ENCODE results near the gene RADIL.
"Not testable (repeated sequence)": the region's sequence is repeated elsewhere in the genome, so short reads cannot be mapped to it uniquely, and the experiment has no call there.

RADIL gene

DNA sequence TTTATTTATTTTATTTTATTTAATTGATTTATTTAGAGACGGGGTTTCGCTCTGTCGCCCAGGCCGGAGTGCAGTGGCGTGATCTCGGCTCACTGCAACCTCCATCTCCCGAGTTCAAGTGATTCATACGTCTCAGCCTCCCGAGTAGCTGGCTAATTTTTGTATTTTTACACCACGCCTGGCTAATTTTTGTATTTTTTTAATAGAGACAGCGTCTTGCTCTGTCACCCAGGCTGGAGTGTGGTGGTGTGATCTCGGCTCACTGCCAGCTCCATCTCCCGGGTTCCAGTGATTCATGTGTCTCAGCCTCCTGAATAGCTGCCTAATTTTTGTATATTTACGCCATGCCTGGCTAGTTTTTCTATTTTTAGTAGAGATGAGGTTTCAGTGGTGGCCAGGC lies 73.8 kb downstream of the RADIL start:
- DNase-seq (ENCODE audit: low read depth in 2 of 3, low spot score in 1 of 3): no peak

GRCh38 chr7:4809091-4809591 lies 74.4 kb downstream of the RADIL start:
- DNase-seq (ENCODE audit: low read depth in 2 of 3, low spot score in 1 of 3): no peak

DNA sequence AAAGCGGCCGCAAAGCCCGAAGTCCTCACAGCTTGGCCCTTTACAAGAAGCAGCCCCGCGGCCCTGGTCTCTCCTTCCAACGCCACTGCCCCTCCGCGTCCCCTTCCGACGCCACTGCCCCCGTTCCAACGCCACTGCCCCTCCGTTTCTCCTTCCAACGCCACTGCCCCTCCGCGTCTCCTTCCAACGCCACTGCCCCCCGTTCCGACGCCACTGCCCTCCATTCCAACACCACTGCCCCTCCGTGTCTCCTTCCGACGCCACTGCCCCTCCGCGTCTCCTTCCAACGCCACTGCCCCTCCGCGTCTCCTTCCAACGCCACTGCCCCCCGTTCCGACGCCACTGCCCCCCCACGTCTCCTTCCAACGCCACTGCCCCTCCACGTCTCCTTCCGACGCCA lies 75.0 kb downstream of the RADIL start:
- DNase-seq (ENCODE audit: low read depth in 2 of 3, low spot score in 1 of 3): no peak

GRCh38 chr7:4808026-4808425 lies 75.5 kb downstream of the RADIL start:
- no peak for DNase-seq (ENCODE audit: low read depth in 2 of 3, low spot score in 1 of 3)

- DNase-seq (ENCODE audit: low read depth in 2 of 3, low spot score in 1 of 3): no peak
These were observed 75.9 kb downstream of the RADIL start for GRCh38 chr7:4807598-4808016.

DNA sequence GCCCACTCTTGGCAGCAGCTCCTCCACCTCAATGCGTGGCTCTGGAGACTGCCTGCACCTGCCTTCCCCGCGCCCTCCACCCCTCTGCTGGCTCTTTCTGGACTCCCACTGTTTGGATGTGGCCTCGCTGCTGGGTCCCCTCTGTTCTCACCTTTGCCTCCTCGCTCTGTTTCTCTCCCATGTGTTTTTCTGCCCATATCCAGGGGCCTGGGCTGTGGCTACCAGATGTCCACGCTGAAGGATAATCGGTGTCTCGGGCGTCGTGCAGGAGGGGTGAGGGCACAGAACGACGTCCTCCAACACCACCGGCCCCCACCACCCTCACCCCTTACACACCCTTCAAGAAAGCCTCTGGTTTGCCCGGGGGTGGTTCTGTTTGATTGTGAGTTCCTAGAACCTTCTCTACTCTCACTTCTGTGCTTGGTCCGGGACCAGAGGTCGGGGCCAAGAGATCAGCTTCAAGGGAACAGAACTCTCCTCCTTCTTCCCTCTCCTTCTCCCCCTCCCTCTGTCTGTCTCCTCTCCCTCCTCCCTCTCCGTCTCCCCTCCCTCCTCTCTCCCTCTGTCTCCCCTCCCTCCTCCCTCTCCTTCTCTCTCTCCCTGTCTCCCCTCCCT lies 76.4 kb downstream of the RADIL start:
- DNase-seq (ENCODE audit: low read depth in 2 of 3, low spot score in 1 of 3): no peak

- no peak for DNase-seq (ENCODE audit: low read depth in 2 of 3, low spot score in 1 of 3)
These were observed 77.6 kb downstream of the RADIL start for GRCh38 chr7:4805984-4806300.

- no peak for DNase-seq (ENCODE audit: low read depth in 2 of 3, low spot score in 1 of 3)
These were observed 78.2 kb downstream of the RADIL start for GRCh38 chr7:4805110-4805983.

DNA sequence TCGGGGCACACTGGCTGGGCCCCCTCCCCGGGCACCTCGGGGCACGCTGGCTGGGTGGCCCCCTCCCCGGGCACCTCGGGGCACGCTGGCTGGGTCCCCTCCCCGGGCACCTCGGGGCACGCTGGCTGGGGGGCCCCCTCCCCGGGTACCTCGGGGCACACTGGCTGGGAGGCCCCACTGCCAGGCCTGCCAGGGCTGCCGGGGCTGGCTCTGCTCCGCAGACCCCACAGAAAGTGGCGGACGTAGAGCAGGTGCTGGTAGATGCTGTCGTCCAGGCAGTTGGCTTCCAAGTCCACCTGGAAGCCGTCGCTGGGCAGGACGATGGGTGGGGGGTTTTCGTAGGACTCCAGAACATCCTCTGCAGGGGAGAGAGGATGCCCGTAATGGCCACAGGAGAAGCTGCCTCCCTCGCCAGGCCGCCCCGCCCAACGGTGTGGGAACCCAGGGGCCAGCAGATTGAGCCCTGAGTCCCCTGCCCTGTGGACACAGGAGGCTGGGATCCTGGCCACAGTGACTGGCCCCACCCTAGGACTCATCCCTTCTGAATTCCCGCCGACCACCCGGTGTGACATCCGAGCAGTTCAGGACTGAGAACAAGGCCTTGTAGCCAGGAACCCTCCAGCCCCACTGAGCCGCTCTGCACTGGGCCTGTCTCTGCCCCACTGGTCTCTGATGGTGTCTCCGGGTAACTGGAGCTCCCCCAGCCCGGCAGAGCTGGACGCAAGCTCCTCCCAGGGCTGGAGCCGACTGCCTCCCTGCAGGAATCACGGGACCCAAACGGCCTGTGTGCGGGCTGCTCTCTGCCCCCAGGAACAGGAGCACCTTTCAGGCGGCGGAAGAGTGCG lies 79.9 kb downstream of the RADIL start:
- DNase-seq (ENCODE audit: low read depth in 2 of 3, low spot score in 1 of 3): no peak

GRCh38 chr7:4802577-4802976 lies 80.9 kb downstream of the RADIL start:
- not testable (repeated sequence) for DNase-seq (ENCODE audit: low read depth in 2 of 3, low spot score in 1 of 3)

DNA sequence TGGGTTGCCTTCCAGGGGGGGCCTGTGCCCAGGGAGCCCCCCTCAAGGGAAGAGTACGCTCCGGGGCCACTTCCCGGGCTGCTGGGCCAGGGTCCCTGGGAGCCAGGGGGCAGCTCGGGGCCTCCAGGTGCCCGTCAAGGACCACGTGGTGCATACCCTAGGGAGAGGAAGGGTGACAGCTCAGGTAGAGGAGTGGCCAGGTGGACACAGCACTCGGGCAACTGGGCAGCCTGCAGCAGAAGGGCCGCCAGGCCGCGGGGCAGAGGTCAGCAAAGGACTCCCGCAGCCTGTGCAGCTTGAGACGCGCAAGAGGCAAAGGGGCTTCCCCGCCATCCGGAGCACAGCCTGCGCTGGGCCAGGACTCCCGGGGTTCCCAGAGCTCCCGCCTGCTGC lies 81.7 kb downstream of the RADIL start:
- DNase-seq (ENCODE audit: low read depth in 2 of 3, low spot score in 1 of 3): no peak

DNA sequence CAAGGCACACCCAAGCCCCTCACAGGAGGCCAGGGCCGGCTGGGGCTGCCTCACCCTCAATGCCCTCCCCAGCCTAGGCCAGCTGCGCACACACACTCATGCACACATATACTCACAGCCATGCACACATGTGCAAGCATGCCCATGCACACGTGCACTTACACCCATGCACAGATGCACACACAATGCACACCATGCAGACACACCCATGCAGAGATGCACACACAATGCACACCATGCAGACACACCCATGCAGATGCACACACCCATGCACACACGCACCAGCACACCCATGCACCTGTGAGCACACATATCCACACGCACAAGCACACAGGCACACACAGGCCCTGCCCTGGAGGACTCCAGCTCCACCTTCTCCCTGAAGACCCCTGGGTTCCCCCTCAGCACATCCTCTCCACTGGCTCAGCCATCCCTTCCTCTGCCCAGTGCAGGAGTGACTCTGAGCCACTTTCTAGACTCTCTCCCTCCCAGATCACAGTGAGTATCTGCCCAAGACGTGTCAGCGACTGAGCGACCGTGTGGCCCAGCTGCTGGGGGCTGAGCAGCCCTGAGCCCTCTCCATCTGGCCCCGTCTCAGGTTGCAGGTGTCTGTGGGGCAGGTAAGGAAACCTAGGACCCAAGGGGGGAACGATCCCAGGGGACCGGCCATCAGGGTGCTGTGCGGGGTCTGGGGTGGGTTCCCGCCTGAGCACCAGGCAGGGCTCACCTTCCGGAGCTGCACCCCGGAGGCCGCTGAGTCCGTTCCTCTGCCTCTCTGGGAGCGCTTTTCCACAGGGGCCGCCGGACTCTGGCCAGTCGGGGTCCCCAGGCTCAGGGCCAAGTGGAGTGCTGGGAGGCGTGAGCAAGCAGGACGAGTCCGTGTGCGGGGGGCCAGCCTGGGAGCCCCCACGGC lies 82.3 kb downstream of the RADIL start:
- DNase-seq (ENCODE audit: low read depth in 2 of 3, low spot score in 1 of 3): no peak

DNA sequence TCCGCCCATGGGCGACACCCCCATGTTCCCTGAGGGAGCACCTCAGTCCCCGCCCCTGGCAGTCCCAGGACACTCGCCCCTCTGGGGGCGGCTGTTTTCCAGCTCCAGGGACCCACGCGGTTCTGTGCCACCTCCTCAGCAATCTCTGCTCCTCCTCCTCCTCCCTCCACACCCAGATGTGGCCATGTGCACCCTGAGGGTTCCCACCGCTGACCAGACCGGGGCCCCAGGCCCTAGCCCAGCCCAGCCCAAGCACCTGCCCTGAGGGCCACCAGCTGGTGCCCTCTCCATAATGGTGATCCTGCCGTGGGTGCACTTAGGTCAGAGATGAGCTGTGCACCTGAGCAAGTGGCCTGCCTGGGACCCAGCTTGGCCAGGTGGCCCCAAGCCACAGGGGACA lies 83.0 kb downstream of the RADIL start:
- no peak for DNase-seq (ENCODE audit: low read depth in 2 of 3, low spot score in 1 of 3)

DNA sequence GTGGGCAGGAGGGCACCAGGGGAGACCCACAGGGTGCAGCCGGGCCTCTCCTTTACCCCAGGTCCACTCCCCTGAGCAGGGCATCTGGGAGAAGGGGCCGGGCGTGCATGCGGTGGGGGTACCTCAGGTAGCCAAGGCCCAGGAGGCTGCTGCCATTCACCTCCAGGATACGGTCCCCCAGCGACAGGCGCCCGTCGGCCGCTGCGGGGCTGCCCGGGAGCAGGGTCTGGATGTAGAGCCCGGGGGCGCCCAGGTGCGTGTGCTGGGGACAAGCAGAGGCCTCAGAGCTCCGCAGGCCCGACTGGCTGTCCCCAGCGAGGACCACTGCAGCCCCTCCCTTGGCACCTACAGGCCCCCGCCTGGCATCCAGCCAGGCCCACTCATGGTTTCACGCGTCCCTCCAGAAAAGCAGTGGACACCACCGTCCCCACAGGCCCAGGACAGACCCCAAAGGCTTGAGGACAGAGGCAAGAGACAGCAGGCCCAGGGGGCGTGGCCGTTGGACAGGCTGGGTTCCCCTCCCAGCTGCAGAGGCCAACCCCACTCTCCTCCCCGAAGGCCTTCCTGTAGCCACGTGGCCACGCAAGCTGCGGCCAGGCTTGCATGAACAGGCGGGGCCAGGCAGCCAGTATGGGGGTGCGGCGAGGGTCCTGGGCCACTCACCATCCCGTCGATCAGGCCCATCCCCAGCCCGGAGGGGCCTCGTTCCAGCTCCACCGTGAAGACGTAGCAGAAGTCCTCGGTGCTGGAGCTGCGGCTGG lies 83.8 kb downstream of the RADIL start:
- no peak for DNase-seq (ENCODE audit: low read depth in 2 of 3, low spot score in 1 of 3)

- no peak for DNase-seq (ENCODE audit: low read depth in 2 of 3, low spot score in 1 of 3)
These were observed 84.7 kb downstream of the RADIL start for GRCh38 chr7:4798706-4799235.

DNA sequence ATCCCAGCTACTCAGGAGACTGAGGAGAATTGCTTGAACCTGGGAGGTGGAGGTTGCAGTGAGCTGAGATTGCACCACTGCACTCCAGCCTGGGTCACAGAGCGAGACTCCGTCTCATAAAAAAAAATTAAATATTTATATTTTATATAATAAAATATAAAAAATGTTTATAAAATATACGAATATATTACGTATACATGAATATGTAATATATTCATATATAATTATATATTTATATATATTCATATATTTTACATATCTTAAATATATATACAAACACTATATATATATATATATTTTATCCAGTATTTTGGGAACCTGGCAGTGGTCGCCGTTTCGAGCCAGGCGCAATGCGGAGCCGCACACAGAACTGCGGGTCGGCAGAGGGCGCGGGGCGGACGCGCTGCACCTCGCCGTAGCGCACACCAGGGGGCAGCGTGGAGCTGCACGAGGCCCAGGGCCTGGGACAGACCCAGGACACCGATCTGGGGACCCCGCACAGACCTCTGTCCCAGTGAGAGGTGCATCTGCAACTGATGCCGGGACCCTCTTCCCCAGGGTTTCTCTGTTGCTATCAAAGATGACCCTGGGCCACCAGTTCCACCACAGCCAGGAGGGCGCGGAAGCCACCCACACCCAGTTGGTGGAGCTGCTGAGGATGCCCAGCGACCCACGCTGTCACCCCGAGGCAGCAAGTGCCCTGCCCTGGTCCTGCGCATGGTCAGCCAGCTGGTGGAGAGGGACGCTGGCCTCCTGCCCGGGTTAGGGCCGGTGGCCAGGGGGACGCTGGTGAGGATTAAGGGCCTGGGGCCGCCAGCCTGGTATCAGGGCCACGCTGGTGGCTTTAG lies 85.4 kb downstream of the RADIL start:
- peak; percentile 22 to 66 (median 42) for DNase-seq (ENCODE audit: low read depth in 2 of 3, low spot score in 1 of 3)

DNA sequence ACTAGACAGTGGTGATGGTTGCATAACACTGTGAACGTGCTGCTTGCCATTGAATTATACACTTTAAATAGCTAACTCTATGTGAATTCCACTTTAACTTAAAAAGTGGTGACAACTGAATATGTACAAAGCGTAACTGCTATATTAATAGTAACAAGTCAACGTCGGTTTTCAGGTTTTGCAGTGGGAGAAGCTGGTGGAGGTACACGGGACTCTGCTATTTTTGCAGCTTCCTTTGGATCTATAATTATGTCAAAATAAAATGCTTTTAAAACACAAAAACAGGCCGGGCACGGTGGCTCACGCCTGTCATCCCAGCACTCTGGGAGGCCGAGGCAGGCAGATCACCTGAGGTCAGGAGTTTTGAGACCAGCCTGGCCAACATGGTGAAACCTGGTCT lies 87.1 kb downstream of the RADIL start:
- no peak for DNase-seq (ENCODE audit: low read depth in 2 of 3, low spot score in 1 of 3)

GRCh38 chr7:4794591-4795350 lies 88.7 kb downstream of the RADIL start:
- no peak for DNase-seq (ENCODE audit: low read depth in 2 of 3, low spot score in 1 of 3)
